ENCODE data around the gene TPCN2. TPM values are rescaled to one million over a fixed set of nuclear protein-coding genes. Genes with fewer than 3 reads are reported as not detected.

Gene TPCN2
- total and polyA plus RNA-seq, 2 of the 8 experiments (the other 6 are each of a cell fraction or from before 2014, with no cell fraction given) = 9.7 to 18.6 TPM

- TF ChIP-seq POLR2A (IDR thresholded peaks at IDR 0.05; ENCODE audit: control extremely low read depth in 1 of 2, low read depth in 2 of 2, low read length in 2 of 2) = no peak
- TF ChIP-seq NANOG (IDR thresholded peaks at IDR 0.05; ENCODE audit: insufficient read depth, low read depth, low read length, poor library complexity, severe bottlenecking) = no peak
- no peak for TF ChIP-seq YY1 (IDR thresholded peaks at IDR 0.05; ENCODE audit: low read depth, low read length)
- no peak for TF ChIP-seq BCL11A (IDR thresholded peaks at IDR 0.05; ENCODE audit: low read depth in 2 of 2, low read length in 2 of 2)
- no peak for TF ChIP-seq TCF12 (IDR thresholded peaks at IDR 0.05; ENCODE audit: low read depth, low read length)
Observed at GRCh38 chr11:69130654-69131053, 81.9 kb downstream of the TPCN2 start (continued).
